Measurements from ENCODE around the gene GPR17. TPM values are rescaled to one million over a fixed set of nuclear protein-coding genes. Genes with fewer than 3 reads are reported as not detected.

GPR17 gene, protein sequence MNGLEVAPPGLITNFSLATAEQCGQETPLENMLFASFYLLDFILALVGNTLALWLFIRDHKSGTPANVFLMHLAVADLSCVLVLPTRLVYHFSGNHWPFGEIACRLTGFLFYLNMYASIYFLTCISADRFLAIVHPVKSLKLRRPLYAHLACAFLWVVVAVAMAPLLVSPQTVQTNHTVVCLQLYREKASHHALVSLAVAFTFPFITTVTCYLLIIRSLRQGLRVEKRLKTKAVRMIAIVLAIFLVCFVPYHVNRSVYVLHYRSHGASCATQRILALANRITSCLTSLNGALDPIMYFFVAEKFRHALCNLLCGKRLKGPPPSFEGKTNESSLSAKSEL
- total RNA-seq (2021; ENCODE audit: unreplicated experiment) (not detected), Bru-seq, nascent RNA (not detected), BruChase-seq, experiment 1, labeled RNA remaining after a 2-hour chase (not detected), BruChase-seq, experiment 2, labeled RNA remaining after a 6-hour chase (not detected)
- polyA plus RNA-seq (2012; ENCODE audit: insufficient read length): not detected
- long read RNA-seq: 0 reads

DNA sequence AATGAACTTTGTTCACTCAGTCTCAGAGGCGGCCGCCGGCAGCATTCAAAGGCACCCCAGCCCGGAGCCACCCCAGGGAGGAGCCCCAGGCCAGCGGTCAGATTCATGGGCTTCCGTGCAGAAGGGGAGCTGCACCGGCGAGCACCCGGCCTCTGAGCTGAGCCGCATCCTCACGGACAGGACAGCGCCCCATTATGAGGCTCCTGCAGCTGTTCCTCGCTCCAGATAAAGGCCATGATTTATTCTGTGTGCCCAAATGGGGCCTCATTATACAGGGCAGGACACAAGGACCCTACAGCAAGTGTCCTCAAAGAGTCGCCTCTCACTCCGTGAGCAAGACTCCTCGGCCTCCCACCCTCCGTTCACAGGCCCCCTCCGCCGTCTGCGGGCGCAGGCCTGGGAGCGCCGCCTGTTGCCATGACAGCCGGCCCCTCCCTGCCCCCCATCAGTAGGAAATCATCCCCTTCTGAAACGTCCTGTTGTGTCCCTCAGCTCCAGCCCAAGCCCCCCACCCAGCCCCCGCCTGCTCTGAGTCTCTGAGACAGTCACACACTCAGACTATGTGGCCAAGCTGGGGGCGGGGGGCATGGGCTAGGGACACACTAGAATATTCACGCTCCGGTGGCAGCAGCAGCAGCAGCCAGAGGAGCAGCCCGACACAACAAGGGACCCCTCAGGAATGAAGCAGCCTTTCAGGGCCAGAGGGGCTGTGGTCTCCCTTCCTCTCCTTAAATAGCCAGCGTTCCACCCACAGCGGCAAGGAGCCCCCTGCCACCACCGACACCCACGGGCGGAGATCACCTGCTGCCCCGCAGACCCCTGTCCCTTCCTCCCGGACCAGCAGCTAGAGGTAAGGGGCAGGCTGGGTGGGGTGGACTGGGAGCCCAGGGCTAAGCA is at the start of gene GPR17:
GPR17 (plus strand) TSS at position 759 of the 897 bp plus-strand sequence. CDS start 4,583 bp downstream, outside the sequence.
- H3K4me3 ChIP-seq (ENCODE audit: low read depth in 2 of 2, low read length in 2 of 2): no peak within 1 kb of the TSS
- POLR2A ChIA-PET: no interaction called here
- CTCF ChIA-PET: no interaction called here
- peaks cover 6% of the 10 kb centered on the region; the same call in 1 of the 2 replicates for H3K4me1 ChIP-seq (ENCODE audit: control insufficient read depth, insufficient read depth, low read length)
- H3K9me3 ChIP-seq (ENCODE audit: control insufficient read depth, insufficient read depth, low read depth, low read length): no peaks in the 10 kb centered on the region
- no peaks in the 10 kb centered on the region for H3K36me3 ChIP-seq (ENCODE audit: control insufficient read depth, insufficient read depth, low read length)
- in situ Hi-C loops (cut with HindIII; ENCODE audit: low pct_unique_long_range_greater_than_20kb, low sequenced_read_pairs): no loop called here
- no TSS peak for BruUV-seq (replicated peaks)
- DNase-seq (ENCODE audit: low read depth, low spot score) (no peak), ATAC-seq (no peak)
- no peaks in the 10 kb centered on the region for H3K27me3 ChIP-seq (ENCODE audit: control insufficient read depth, insufficient read depth, low read length)
- H3K27ac ChIP-seq (ENCODE audit: low read length): no peak within 1 kb of the TSS
- intact Hi-C loops (cut with micrococcal nuclease; ENCODE audit: unreplicated experiment): no loop called here
- TF ChIP-seq, protein P1, sequence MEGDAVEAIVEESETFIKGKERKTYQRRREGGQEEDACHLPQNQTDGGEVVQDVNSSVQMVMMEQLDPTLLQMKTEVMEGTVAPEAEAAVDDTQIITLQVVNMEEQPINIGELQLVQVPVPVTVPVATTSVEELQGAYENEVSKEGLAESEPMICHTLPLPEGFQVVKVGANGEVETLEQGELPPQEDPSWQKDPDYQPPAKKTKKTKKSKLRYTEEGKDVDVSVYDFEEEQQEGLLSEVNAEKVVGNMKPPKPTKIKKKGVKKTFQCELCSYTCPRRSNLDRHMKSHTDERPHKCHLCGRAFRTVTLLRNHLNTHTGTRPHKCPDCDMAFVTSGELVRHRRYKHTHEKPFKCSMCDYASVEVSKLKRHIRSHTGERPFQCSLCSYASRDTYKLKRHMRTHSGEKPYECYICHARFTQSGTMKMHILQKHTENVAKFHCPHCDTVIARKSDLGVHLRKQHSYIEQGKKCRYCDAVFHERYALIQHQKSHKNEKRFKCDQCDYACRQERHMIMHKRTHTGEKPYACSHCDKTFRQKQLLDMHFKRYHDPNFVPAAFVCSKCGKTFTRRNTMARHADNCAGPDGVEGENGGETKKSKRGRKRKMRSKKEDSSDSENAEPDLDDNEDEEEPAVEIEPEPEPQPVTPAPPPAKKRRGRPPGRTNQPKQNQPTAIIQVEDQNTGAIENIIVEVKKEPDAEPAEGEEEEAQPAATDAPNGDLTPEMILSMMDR (IDR thresholded peaks at IDR 0.05): no peak
- TF ChIP-seq TCF7L2 (IDR thresholded peaks at IDR 0.05; ENCODE audit: low read depth, low read length) (no peak), POLR2AphosphoS5 (IDR thresholded peaks at IDR 0.05; ENCODE audit: low read depth, low read length) (no peak), SIN3A (IDR thresholded peaks at IDR 0.05; ENCODE audit: borderline replicate concordance, insufficient read depth, low read depth, low read length) (no peak)
- TF ChIP-seq, protein P2, sequence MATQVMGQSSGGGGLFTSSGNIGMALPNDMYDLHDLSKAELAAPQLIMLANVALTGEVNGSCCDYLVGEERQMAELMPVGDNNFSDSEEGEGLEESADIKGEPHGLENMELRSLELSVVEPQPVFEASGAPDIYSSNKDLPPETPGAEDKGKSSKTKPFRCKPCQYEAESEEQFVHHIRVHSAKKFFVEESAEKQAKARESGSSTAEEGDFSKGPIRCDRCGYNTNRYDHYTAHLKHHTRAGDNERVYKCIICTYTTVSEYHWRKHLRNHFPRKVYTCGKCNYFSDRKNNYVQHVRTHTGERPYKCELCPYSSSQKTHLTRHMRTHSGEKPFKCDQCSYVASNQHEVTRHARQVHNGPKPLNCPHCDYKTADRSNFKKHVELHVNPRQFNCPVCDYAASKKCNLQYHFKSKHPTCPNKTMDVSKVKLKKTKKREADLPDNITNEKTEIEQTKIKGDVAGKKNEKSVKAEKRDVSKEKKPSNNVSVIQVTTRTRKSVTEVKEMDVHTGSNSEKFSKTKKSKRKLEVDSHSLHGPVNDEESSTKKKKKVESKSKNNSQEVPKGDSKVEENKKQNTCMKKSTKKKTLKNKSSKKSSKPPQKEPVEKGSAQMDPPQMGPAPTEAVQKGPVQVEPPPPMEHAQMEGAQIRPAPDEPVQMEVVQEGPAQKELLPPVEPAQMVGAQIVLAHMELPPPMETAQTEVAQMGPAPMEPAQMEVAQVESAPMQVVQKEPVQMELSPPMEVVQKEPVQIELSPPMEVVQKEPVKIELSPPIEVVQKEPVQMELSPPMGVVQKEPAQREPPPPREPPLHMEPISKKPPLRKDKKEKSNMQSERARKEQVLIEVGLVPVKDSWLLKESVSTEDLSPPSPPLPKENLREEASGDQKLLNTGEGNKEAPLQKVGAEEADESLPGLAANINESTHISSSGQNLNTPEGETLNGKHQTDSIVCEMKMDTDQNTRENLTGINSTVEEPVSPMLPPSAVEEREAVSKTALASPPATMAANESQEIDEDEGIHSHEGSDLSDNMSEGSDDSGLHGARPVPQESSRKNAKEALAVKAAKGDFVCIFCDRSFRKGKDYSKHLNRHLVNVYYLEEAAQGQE (IDR thresholded peaks at IDR 0.05; ENCODE audit: insufficient read depth in 1 of 2, low read depth in 2 of 2, low read length in 1 of 2): no peak

DNA sequence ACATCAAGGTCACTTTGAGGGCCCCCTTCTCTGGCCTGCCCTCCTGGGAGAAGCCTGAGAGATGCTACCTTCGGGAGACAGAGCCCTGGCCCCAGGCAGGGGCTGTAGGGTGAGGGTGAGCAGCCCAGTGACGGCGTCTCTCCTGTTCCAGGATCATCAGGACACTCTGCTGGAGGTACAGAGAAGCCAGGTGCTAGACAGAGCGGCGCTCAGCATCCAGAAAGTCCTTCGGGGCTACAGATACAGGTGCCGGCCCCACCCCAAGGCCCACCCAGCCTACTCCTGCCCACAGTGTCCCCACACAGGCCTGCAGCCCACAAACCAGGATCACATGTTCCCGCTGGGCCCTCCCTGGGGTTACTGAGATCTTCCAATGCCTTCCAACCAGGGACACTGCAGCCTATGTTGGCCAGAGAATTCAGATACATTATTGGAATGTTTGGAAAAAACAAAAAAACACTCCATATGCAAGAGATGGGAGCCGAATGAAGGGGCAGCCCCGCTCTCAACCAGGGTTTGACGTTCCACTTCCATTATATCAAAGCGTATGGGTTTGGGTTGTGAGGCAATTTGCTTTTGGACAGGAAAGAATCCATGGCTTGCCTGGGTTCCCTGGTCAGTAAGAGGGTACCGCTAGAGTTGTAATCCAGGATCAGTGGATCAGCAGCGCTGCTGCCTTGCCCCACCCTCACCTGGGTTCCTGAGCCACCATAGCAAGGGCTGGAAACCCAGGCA is 49.5 kb upstream of the GPR17 start:
- Histone ChIP-seq H3K4me3 (ENCODE audit: low read depth in 2 of 2, low read length in 2 of 2) (no peak overlapping the region), H3K36me3 (ENCODE audit: control insufficient read depth, insufficient read depth, low read length) (no peaks in the 10 kb centered on the region), H3K4me1 (ENCODE audit: control insufficient read depth, insufficient read depth, low read length) (no peaks in the 10 kb centered on the region), H3K27ac (ENCODE audit: low read length) (no peak overlapping the region), H3K9me3 (ENCODE audit: control insufficient read depth, insufficient read depth, low read depth, low read length) (peaks cover 2% of the 10 kb centered on the region; the same call in 1 of the 2 replicates), H3K27me3 (ENCODE audit: control insufficient read depth, insufficient read depth, low read length) (no peaks in the 10 kb centered on the region)
- in situ Hi-C loops (cut with HindIII; ENCODE audit: low pct_unique_long_range_greater_than_20kb, low sequenced_read_pairs) (no loop called here), intact Hi-C loops (cut with micrococcal nuclease; ENCODE audit: unreplicated experiment) (no loop called here)
- TF ChIP-seq POLR2AphosphoS5 (IDR thresholded peaks at IDR 0.05; ENCODE audit: low read depth, low read length) (no peak), TCF7L2 (IDR thresholded peaks at IDR 0.05; ENCODE audit: low read depth, low read length) (no peak), SIN3A (IDR thresholded peaks at IDR 0.05; ENCODE audit: borderline replicate concordance, insufficient read depth, low read depth, low read length) (no peak)
- TF ChIP-seq, protein P2 (IDR thresholded peaks at IDR 0.05; ENCODE audit: insufficient read depth in 1 of 2, low read depth in 2 of 2, low read length in 1 of 2): no peak
- TF ChIP-seq, protein P1 (IDR thresholded peaks at IDR 0.05): no peak
- no TSS peak for BruUV-seq (replicated peaks)
- ChIA-PET POLR2A (no interaction called here), CTCF (interaction anchor here (0.6 kb wide), 1 partner anchor 19 kb away, joined by 3 read pairs; no protein-coding TSS in a partner anchor)
- DNase-seq (ENCODE audit: low read depth, low spot score) (no peak), ATAC-seq (no peak)
